GM19043 (cell line): ENCODE data around the gene IL13.
"Not testable (repeated sequence)": the region's sequence is repeated elsewhere in the genome, so short reads cannot be mapped to it uniquely, and the experiment has no call there.

Source experiments
- ATAC-seq: cut with Tn5 transposase; IDR thresholded peaks from one replicate; pipeline ENCODE4 v1.9.1; 2021; ENCODE audit warnings: low read depth; ENCODE audit not compliant: unreplicated experiment

IL13 gene

GRCh38 chr5:132657676-132658380 is at the start of gene IL13:
IL13 (plus strand) TSS chr5:132658173; CDS start chr5:132658187, 14 bp downstream.
- ATAC-seq, result no peak

GRCh38 chr5:132611965-132612364 is 46.0 kb upstream of the IL13 start:
- no peak for ATAC-seq

- no peak for ATAC-seq
Observed at GRCh38 chr5:132612846-132613245, 45.1 kb upstream of the IL13 start.

GRCh38 chr5:132621699-132622098 is 36.3 kb upstream of the IL13 start:
- no peak for ATAC-seq

GRCh38 chr5:132622608-132623007 is 35.4 kb upstream of the IL13 start:
- ATAC-seq, result no peak

- ATAC-seq, result no peak
Observed at GRCh38 chr5:132627470-132627869, 30.5 kb upstream of the IL13 start.

GRCh38 chr5:132628814-132629213 is 29.2 kb upstream of the IL13 start:
- no peak for ATAC-seq

GRCh38 chr5:132629230-132629944 is 28.6 kb upstream of the IL13 start:
- peak; percentile 49 for ATAC-seq

- not testable (repeated sequence) for ATAC-seq
Observed at GRCh38 chr5:132633587-132633986, 24.4 kb upstream of the IL13 start.

- ATAC-seq, result peak; percentile 31
Observed at GRCh38 chr5:132635873-132636272, 22.1 kb upstream of the IL13 start.

- no peak for ATAC-seq
Observed at GRCh38 chr5:132637241-132637640, 20.7 kb upstream of the IL13 start.

GRCh38 chr5:132639706-132640130 is 18.3 kb upstream of the IL13 start:
- peak; percentile 65 for ATAC-seq

- no peak for ATAC-seq
Observed at GRCh38 chr5:132640613-132641012, 17.4 kb upstream of the IL13 start.

- no peak for ATAC-seq
Observed at GRCh38 chr5:132641241-132641723, 16.7 kb upstream of the IL13 start.

- no peak for ATAC-seq
Observed at GRCh38 chr5:132641841-132642240, 16.1 kb upstream of the IL13 start.

- no peak for ATAC-seq
Observed at GRCh38 chr5:132644177-132644576, 13.8 kb upstream of the IL13 start.

GRCh38 chr5:132646583-132647266 is 11.2 kb upstream of the IL13 start:
- no peak for ATAC-seq

GRCh38 chr5:132647473-132647872 is 10.5 kb upstream of the IL13 start:
- ATAC-seq, result no peak

- ATAC-seq, result no peak
Observed at GRCh38 chr5:132648355-132648754, 9.6 kb upstream of the IL13 start.

GRCh38 chr5:132651838-132652469 is 6.0 kb upstream of the IL13 start:
- no peak for ATAC-seq

- no peak for ATAC-seq
Observed at GRCh38 chr5:132653716-132654115, 4.3 kb upstream of the IL13 start.
